Measurements from ENCODE around the gene PLCD1.
A peak's percentile ranks its signal among the peaks of the same experiment; 100 is the strongest.

Gene PLCD1

DNA sequence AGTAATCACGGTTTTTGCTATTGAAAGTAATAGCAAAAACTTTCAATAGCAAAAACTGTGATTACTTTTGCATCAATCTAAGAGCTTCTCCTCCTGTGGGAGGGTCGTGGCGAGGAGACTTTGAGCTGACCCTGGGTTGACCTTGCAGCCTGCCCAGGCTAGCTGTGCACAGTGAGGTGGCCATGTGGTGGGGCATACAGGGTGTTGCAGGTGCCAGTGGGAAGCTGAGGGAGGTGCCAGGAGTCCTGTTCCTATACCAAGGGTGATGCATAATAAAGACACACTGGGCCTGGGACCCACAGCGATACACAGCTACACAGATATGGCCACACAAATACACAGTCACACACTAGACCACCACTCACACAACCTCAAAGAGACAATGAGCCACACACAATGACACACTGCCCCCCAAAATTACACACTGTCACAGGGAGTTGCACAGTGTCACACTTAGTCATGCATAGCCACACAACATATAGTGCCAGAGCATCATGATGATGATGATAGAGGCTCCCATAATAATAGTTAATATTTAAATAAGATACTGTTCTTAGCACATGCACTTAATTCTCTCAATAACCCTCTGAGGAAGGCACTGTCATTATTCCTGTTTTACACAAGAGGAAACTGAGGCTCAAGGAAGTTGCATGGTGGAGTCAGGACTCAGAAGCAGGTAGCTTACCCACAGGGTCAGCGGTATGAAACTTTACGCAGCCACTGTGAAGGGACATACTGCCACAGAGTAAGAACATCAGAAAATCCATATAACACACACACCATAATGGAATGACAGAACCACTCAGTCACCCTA, 6.3 kb downstream of the PLCD1 start:
- peaks cover 3% of the 10 kb centered on the region; the same call in 1 of the 2 replicates for H3K4me1 ChIP-seq (ENCODE audit: insufficient read depth, low read length)
- H3K36me3 ChIP-seq (ENCODE audit: insufficient read depth, low read depth, low read length), result no peaks in the 10 kb centered on the region
- H3K27me3 ChIP-seq (ENCODE audit: insufficient read depth, low read length), result peaks cover 38% of the 10 kb centered on the region
- H3K27ac ChIP-seq (ENCODE audit: low read length), result no peak overlapping the region
- H3K9me3 ChIP-seq (ENCODE audit: insufficient read depth, low read depth, low read length), result no peaks in the 10 kb centered on the region
- H3K4me3 ChIP-seq (ENCODE audit: low read length), result peak overlapping the region; percentile 86; the same call in 1 of the 2 replicates
- H3K9ac ChIP-seq (ENCODE audit: low read depth, low read length), result no peak overlapping the region

DNA sequence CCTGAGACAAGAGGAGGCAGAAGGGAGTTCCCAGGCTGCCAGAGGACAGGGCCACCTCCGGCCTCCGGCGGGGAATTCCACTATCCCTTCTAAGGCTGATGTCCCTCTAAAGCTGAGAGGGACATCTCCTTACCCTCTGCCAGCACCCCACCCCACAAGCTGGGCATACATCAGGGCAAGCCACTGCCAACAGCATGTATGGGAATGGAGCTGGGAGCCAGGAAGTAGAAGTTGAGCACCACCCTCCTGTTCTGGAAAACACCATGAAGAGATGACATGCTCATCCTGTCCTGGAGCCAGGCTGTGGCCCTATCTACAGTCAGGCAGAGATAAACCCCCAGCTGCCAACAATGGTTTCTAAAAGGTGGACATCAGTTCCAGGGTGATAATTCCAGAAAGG, 7.1 kb downstream of the PLCD1 start:
- Histone ChIP-seq H3K27ac (ENCODE audit: low read length) (no peak overlapping the region), H3K36me3 (ENCODE audit: insufficient read depth, low read depth, low read length) (no peaks in the 10 kb centered on the region), H3K4me1 (ENCODE audit: insufficient read depth, low read length) (peaks cover 3% of the 10 kb centered on the region; the same call in 1 of the 2 replicates), H3K4me3 (ENCODE audit: low read length) (no peak overlapping the region), H3K9me3 (ENCODE audit: insufficient read depth, low read depth, low read length) (no peaks in the 10 kb centered on the region), H3K9ac (ENCODE audit: low read depth, low read length) (no peak overlapping the region), H3K27me3 (ENCODE audit: insufficient read depth, low read length) (peaks cover 30% of the 10 kb centered on the region)

GRCh38 chr3:38021196-38021595, 8.2 kb downstream of the PLCD1 start:
- Histone ChIP-seq H3K9ac (ENCODE audit: low read depth, low read length) (no peak overlapping the region), H3K9me3 (ENCODE audit: insufficient read depth, low read depth, low read length) (no peaks in the 10 kb centered on the region), H3K4me3 (ENCODE audit: low read length) (no peak overlapping the region), H3K36me3 (ENCODE audit: insufficient read depth, low read depth, low read length) (peaks cover 4% of the 10 kb centered on the region; the same call in 1 of the 2 replicates), H3K27ac (ENCODE audit: low read length) (no peak overlapping the region), H3K4me1 (ENCODE audit: insufficient read depth, low read length) (peaks cover 3% of the 10 kb centered on the region; the same call in 1 of the 2 replicates), H3K27me3 (ENCODE audit: insufficient read depth, low read length) (peaks cover 19% of the 10 kb centered on the region)

DNA sequence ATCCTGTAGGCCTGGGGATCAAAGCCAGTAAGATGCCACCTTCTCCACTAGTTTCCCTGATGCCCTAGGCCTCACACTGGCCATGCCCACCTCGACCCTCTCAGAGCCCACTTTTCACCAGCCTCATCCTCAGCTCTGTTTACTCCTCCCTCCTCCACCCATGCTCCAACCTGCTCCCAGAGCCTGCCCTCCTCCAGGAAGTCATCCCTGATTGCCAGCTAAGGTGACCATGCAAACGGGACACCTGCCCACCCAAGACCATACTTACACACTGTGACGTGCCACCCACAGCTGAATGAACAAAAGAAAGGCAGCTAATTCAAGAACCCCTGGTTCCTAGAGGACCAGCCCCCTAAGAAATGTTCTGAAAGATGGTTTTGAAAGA, 9.1 kb downstream of the PLCD1 start:
- Histone ChIP-seq H3K9ac (ENCODE audit: low read depth, low read length) (no peak overlapping the region), H3K4me1 (ENCODE audit: insufficient read depth, low read length) (no peaks in the 10 kb centered on the region; the same call in 1 of the 2 replicates), H3K9me3 (ENCODE audit: insufficient read depth, low read depth, low read length) (no peaks in the 10 kb centered on the region), H3K4me3 (ENCODE audit: low read length) (no peak overlapping the region), H3K27me3 (ENCODE audit: insufficient read depth, low read length) (peaks cover 11% of the 10 kb centered on the region), H3K27ac (ENCODE audit: low read length) (no peak overlapping the region), H3K36me3 (ENCODE audit: insufficient read depth, low read depth, low read length) (peaks cover 9% of the 10 kb centered on the region; the same call in 1 of the 2 replicates)

GRCh38 chr3:38019658-38020341, 9.6 kb downstream of the PLCD1 start:
- H3K4me1 ChIP-seq (ENCODE audit: insufficient read depth, low read length), result no peaks in the 10 kb centered on the region
- no peaks in the 10 kb centered on the region for H3K9me3 ChIP-seq (ENCODE audit: insufficient read depth, low read depth, low read length)
- no peak overlapping the region for H3K27ac ChIP-seq (ENCODE audit: low read length)
- H3K27me3 ChIP-seq (ENCODE audit: insufficient read depth, low read length), result peaks cover 10% of the 10 kb centered on the region
- H3K4me3 ChIP-seq (ENCODE audit: low read length), result no peak overlapping the region
- no peak overlapping the region for H3K9ac ChIP-seq (ENCODE audit: low read depth, low read length)
- H3K36me3 ChIP-seq (ENCODE audit: insufficient read depth, low read depth, low read length), result peaks cover 9% of the 10 kb centered on the region; the same call in 1 of the 2 replicates

GRCh38 chr3:38018296-38019266, 10.9 kb downstream of the PLCD1 start:
- no peaks in the 10 kb centered on the region for H3K4me1 ChIP-seq (ENCODE audit: insufficient read depth, low read length)
- no peak overlapping the region for H3K27ac ChIP-seq (ENCODE audit: low read length)
- no peak overlapping the region for H3K9ac ChIP-seq (ENCODE audit: low read depth, low read length)
- H3K36me3 ChIP-seq (ENCODE audit: insufficient read depth, low read depth, low read length), result peaks cover 9% of the 10 kb centered on the region; the same call in 1 of the 2 replicates
- H3K4me3 ChIP-seq (ENCODE audit: low read length), result no peak overlapping the region
- no peaks in the 10 kb centered on the region for H3K9me3 ChIP-seq (ENCODE audit: insufficient read depth, low read depth, low read length)
- peaks cover 4% of the 10 kb centered on the region for H3K27me3 ChIP-seq (ENCODE audit: insufficient read depth, low read length)

DNA sequence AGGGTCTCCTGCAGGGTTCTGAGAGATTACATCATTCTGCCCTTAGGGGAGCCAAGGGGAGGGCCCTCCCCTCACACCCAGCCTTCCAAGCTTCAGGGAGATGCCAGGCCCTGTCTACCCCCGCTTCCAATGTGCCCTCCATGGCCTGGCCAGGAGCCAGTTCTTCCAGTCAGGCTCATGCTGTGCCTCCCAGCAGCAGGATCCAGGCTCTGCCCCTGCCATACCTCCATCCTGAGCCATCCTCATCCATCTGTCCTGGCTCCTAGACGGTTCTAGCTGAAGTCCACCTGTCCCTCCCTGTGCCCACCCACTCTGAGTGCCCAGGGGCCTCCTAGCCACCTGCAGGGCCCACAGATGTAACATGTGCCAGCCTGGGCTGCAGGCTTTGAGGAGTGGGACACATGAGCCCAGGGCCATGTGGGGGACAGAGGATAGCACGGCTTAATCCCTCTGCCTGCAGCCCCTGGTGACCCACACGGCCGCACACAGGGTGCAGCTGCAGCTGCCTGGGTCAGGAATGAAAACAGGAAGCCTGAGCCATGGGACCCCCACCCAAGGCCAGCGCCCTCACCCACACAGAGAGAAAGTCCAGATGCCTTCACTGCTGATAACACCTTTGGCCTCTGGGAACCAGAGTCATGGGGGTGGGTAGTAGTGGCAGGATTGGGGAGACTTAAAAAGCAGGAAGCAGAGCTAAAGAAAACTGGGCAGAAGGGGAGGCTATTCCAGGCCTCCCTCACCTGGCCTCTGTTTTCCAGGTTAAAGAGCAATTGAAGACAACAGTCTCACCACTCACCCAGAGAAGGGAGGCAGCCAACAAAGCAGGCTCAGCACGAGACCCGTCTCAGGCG, 11.8 kb downstream of the PLCD1 start:
- Histone ChIP-seq H3K9ac (ENCODE audit: low read depth, low read length) (no peak overlapping the region), H3K36me3 (ENCODE audit: insufficient read depth, low read depth, low read length) (peaks cover 9% of the 10 kb centered on the region; the same call in 1 of the 2 replicates), H3K27ac (ENCODE audit: low read length) (no peak overlapping the region), H3K27me3 (ENCODE audit: insufficient read depth, low read length) (no peaks in the 10 kb centered on the region), H3K9me3 (ENCODE audit: insufficient read depth, low read depth, low read length) (no peaks in the 10 kb centered on the region), H3K4me1 (ENCODE audit: insufficient read depth, low read length) (no peaks in the 10 kb centered on the region), H3K4me3 (ENCODE audit: low read length) (no peak overlapping the region)

DNA sequence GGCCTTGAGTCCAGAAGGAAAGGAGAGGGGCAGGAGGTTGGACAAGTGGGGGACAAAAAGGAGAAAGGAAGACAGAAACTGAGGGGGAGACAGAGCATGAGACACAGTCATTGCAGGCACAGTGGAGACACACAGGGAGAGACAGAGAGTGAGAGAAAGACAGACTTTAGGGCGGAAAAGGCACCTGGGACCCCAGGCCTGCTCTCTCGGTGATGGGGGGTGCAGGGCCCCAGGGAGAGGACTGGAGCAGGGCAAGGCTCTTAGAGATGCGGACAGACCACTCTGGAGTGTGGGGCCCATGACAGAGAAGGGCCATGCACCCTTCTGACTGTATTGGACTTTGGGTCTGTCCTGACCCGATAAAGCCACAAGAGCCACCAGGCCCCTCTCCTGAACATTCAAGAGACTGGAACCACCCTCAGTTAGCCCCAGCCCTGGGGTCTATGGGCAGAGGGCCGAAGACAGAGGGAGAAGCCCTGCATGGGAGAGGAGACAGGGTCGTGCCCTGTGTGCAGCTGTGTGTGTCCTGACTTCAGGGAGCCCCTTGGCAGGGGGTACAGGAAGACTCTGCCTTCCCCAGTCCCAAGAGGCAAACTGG, 12.5 kb downstream of the PLCD1 start:
- Histone ChIP-seq H3K4me1 (ENCODE audit: insufficient read depth, low read length) (no peaks in the 10 kb centered on the region), H3K9me3 (ENCODE audit: insufficient read depth, low read depth, low read length) (no peaks in the 10 kb centered on the region), H3K4me3 (ENCODE audit: low read length) (no peak overlapping the region), H3K27ac (ENCODE audit: low read length) (no peak overlapping the region), H3K36me3 (ENCODE audit: insufficient read depth, low read depth, low read length) (peaks cover 9% of the 10 kb centered on the region; the same call in 1 of the 2 replicates), H3K9ac (ENCODE audit: low read depth, low read length) (no peak overlapping the region), H3K27me3 (ENCODE audit: insufficient read depth, low read length) (no peaks in the 10 kb centered on the region)

DNA sequence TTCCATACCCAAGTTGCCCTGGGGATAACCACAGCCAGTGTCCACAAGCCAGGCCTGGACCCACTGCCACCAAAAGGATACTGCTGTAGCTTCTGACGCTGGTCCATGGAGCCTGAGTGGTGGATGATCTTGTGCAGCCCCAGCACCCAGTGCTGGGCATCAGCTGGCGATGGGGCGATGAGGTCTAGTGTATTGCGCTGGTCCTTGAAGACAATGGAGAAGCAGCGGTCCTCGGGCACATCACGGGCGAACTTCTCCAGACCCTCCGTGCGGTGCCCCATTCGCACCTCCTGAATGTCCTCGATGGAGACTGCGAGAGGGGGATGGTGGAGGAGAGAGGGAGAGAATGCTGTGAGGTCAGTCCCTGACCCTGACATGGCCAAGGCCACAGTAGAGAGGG, 13.0 kb downstream of the PLCD1 start:
- Histone ChIP-seq H3K36me3 (ENCODE audit: insufficient read depth, low read depth, low read length) (peaks cover 9% of the 10 kb centered on the region; the same call in 1 of the 2 replicates), H3K9ac (ENCODE audit: low read depth, low read length) (no peak overlapping the region), H3K4me3 (ENCODE audit: low read length) (no peak overlapping the region), H3K27me3 (ENCODE audit: insufficient read depth, low read length) (no peaks in the 10 kb centered on the region), H3K9me3 (ENCODE audit: insufficient read depth, low read depth, low read length) (no peaks in the 10 kb centered on the region), H3K4me1 (ENCODE audit: insufficient read depth, low read length) (no peaks in the 10 kb centered on the region), H3K27ac (ENCODE audit: low read length) (no peak overlapping the region)

GRCh38 chr3:38015984-38016383, 13.5 kb downstream of the PLCD1 start:
- H3K36me3 ChIP-seq (ENCODE audit: insufficient read depth, low read depth, low read length), result peaks cover 9% of the 10 kb centered on the region; the same call in 1 of the 2 replicates
- H3K4me1 ChIP-seq (ENCODE audit: insufficient read depth, low read length), result no peaks in the 10 kb centered on the region
- H3K9me3 ChIP-seq (ENCODE audit: insufficient read depth, low read depth, low read length), result no peaks in the 10 kb centered on the region
- no peak overlapping the region for H3K27ac ChIP-seq (ENCODE audit: low read length)
- no peak overlapping the region for H3K4me3 ChIP-seq (ENCODE audit: low read length)
- no peak overlapping the region for H3K9ac ChIP-seq (ENCODE audit: low read depth, low read length)
- no peaks in the 10 kb centered on the region for H3K27me3 ChIP-seq (ENCODE audit: insufficient read depth, low read length)

All from iPS-20b (cell line).